DOHH2 (cell line): ENCODE data around the gene INPP5F.

Experiments
- CTCF ChIP-seq: fragments of 200-600 bp; sonication (generic); IDR thresholded peaks from one replicate; pipeline ENCODE4 v1.5.1; 2014; ENCODE audit warnings: antibody characterized with exemption, mild to moderate bottlenecking, low read depth, low read length; ENCODE audit not compliant: poor library complexity, severe bottlenecking
- EZH2phosphoT487 ChIP-seq: fragments of 200-600 bp; sonication (generic); IDR thresholded peaks from 2 replicates; pipeline ENCODE4 v1.6.1; 2017; ENCODE audit warnings: borderline replicate concordance, mild to moderate bottlenecking, antibody characterized with exemption, low read length, moderate library complexity, mixed read lengths

- TF ChIP-seq CTCF (peak; percentile 87), EZH2phosphoT487 (no peak)
Measured at GRCh38 chr10:119750391-119751230, 24.8 kb downstream of the INPP5F start.
